ENCODE measurements around the gene TAF11L5.

DNA sequence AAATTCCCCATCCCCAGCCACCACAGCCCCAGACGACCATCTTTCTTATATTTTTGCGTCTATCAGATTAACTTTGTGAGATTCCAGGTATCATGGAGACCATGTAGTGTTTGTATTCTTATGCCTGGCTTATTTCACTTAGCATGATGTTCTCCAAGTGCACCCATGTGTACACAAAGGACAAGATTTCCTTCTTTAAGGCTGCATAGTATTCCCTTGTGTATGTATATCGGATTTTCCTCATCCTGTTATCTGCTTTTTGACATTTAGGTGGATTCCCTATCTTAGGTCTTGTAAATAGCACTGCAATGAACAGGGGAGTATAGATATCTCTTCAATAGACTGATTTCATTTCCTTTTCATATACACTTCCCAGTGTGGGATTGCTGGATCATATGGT lies 32.3 kb upstream of the TAF11L5 start:
- TF ChIP-seq EZH2phosphoT487 (IDR thresholded peaks at IDR 0.05; ENCODE audit: insufficient read depth, low read depth) (no peak), EZH2 (IDR thresholded peaks at IDR 0.05; ENCODE audit: insufficient read depth, poor library complexity, severe bottlenecking) (no peak)
